Mesendoderm (in vitro differentiated cells): Measurements from ENCODE around the gene KLHL26.

ENCODE experiments used
- DNase-seq: peaks from one replicate; pipeline ENCODE4 v3.0.0; 2013
- H2AK5ac ChIP-seq: 2 replicates; pipeline ENCODE4 v1.6.1; 2013; ENCODE audit warnings: low read length, inconsistent platforms
- H2BK120ac ChIP-seq: 2 replicates; pipeline ENCODE4 v1.6.1; 2013; ENCODE audit warnings: low read depth, mild to moderate bottlenecking, low read length, moderate library complexity, mixed read lengths
- H2BK15ac ChIP-seq: replicated peaks from 2 replicates; pipeline ENCODE4 v1.6.1; 2013; ENCODE audit warnings: low read depth, mild to moderate bottlenecking, moderate library complexity
- H2BK5ac ChIP-seq: 2 replicates; pipeline ENCODE4 v1.6.1; 2013; ENCODE audit warnings: low read length, inconsistent platforms
- H3K18ac ChIP-seq: 2 replicates; pipeline ENCODE4 v1.6.1; 2013; ENCODE audit warnings: mild to moderate bottlenecking, low read length, mixed read lengths
- H3K23ac ChIP-seq: one replicate; pipeline ENCODE4 v1.6.1; 2013; ENCODE audit warnings: low read length
- H3K27ac ChIP-seq: 2 replicates; pipeline ENCODE4 v1.5.1; 2013; ENCODE audit warnings: low read depth, mild to moderate bottlenecking, inconsistent platforms, low read length, moderate library complexity
- H3K27me3 ChIP-seq: 2 replicates; pipeline ENCODE4 v1.6.1; 2013; ENCODE audit warnings: low read length, control low read depth, mild to moderate bottlenecking, inconsistent platforms; ENCODE audit not compliant: insufficient read depth, poor library complexity
- H3K36me3 ChIP-seq: 2 replicates; pipeline ENCODE4 v1.6.1; 2013; ENCODE audit warnings: low read length, inconsistent platforms; ENCODE audit not compliant: control insufficient read depth, insufficient read depth
- H3K4ac ChIP-seq: one replicate; pipeline ENCODE4 v1.6.1; 2013; ENCODE audit warnings: low read depth, mild to moderate bottlenecking, low read length, moderate library complexity
- H3K4me1 ChIP-seq: 2 replicates; pipeline ENCODE4 v1.6.1; 2013; ENCODE audit warnings: low read depth, low read length, inconsistent platforms; ENCODE audit not compliant: control insufficient read depth
- H3K4me2 ChIP-seq: 2 replicates; pipeline ENCODE4 v1.6.1; 2013; ENCODE audit warnings: low read length
- H3K4me3 ChIP-seq: 2 replicates; pipeline ENCODE4 v1.5.1; 2013; ENCODE audit warnings: mild to moderate bottlenecking, low read length
- H3K56ac ChIP-seq: one replicate; pipeline ENCODE4 v1.6.1; 2013; ENCODE audit warnings: low read length
- H3K79me1 ChIP-seq: 2 replicates; pipeline ENCODE4 v1.6.1; 2013; ENCODE audit warnings: low read length, inconsistent platforms
- H3K79me2 ChIP-seq: 2 replicates; pipeline ENCODE4 v1.6.1; 2013; ENCODE audit warnings: mild to moderate bottlenecking, low read length; ENCODE audit not compliant: control insufficient read depth, insufficient read depth
- H3K9ac ChIP-seq: 2 replicates; pipeline ENCODE4 v1.6.1; 2013; ENCODE audit warnings: low read length, inconsistent platforms
- H4K5ac ChIP-seq: one replicate; pipeline ENCODE4 v1.6.1; 2013; ENCODE audit warnings: low read length
- H4K8ac ChIP-seq: one replicate; pipeline ENCODE4 v1.6.1; 2013; ENCODE audit warnings: low read depth, mild to moderate bottlenecking, control low read depth, low read length, moderate library complexity
- WGBS: extraction: QIAGEN DNeasy Blood & Tissue Kit; methylation state at CpG from one replicate; pipeline ENCODE4 v1.1.7; 2013; ENCODE audit warnings: low lambda C conversion rate, missing lambda C conversion rate; ENCODE audit not compliant: insufficient coverage; ENCODE audit errors: extremely low coverage; 5-methylcytosine and 5-hydroxymethylcytosine counted together

Gene KLHL26

DNA sequence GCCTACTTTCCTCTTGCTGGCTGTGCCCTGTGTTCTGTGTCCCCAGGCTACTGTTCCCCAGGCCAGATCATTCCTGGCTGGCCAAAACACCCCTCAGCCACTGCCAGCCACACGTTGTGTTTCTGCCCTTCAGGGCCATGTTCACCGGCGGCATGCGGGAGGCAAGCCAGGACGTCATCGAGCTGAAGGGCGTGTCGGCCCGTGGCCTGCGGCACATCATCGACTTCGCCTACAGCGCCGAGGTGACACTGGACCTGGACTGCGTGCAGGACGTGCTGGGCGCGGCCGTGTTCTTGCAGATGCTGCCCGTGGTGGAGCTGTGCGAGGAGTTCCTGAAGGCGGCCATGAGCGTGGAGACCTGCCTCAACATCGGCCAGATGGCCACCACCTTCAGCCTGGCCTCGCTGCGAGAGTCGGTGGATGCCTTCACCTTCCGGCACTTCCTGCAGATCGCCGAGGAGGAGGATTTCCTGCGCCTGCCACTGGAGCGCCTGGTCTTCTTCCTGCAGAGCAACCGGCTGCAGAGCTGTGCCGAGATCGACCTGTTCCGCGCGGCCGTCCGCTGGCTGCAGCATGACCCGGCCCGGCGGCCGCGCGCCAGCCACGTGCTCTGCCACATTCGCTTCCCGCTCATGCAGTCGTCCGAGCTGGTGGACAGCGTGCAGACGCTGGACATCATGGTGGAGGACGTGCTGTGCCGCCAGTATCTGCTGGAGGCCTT is 30.9 kb downstream of the KLHL26 start:
- Histone ChIP-seq H2BK120ac (no peak overlapping the region), H3K27me3 (no peaks in the 10 kb centered on the region), H2BK15ac (no peak overlapping the region), H3K23ac (no peak overlapping the region), H2AK5ac (no peak overlapping the region), H3K56ac (no peak overlapping the region), H3K4me2 (no peak overlapping the region), H3K9ac (no peak overlapping the region), H4K8ac (no peak overlapping the region), H3K36me3 (no peaks in the 10 kb centered on the region), H3K4me1 (no peaks in the 10 kb centered on the region), H3K18ac (no peak overlapping the region), H3K4me3 (no peak overlapping the region), H3K27ac (no peak overlapping the region), H3K79me2 (no peaks in the 10 kb centered on the region), H3K4ac (no peak overlapping the region), H3K79me1 (no peaks in the 10 kb centered on the region), H2BK5ac (no peak overlapping the region), H4K5ac (no peak overlapping the region)
- WGBS: no CpG with 5 or more reads among the region's 55 CpGs
- no peak for DNase-seq

DNA sequence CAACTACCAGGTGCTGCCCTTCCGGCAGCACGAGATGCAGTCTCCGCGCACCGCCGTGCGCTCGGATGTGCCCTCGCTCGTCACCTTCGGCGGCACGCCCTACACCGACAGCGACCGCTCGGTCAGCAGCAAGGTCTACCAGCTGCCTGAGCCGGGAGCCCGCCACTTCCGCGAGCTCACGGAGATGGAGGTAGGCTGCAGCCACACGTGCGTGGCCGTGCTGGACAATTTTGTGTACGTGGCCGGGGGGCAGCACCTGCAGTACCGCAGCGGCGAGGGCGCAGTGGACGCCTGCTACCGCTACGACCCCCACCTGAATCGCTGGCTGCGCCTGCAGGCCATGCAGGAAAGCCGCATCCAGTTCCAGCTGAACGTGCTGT is 31.4 kb downstream of the KLHL26 start:
- Histone ChIP-seq H3K56ac (no peak overlapping the region), H2AK5ac (no peak overlapping the region), H3K79me2 (no peaks in the 10 kb centered on the region), H4K5ac (no peak overlapping the region), H2BK120ac (no peak overlapping the region), H3K9ac (no peak overlapping the region), H3K18ac (no peak overlapping the region), H3K4me3 (no peak overlapping the region), H3K36me3 (no peaks in the 10 kb centered on the region), H3K4me1 (no peaks in the 10 kb centered on the region), H2BK15ac (no peak overlapping the region), H4K8ac (no peak overlapping the region), H3K27me3 (no peaks in the 10 kb centered on the region), H3K4me2 (no peak overlapping the region), H3K23ac (no peak overlapping the region), H3K27ac (no peak overlapping the region), H3K4ac (no peak overlapping the region), H3K79me1 (no peaks in the 10 kb centered on the region), H2BK5ac (no peak overlapping the region)
- WGBS: no CpG with 5 or more reads among the region's 38 CpGs
- no peak for DNase-seq

DNA sequence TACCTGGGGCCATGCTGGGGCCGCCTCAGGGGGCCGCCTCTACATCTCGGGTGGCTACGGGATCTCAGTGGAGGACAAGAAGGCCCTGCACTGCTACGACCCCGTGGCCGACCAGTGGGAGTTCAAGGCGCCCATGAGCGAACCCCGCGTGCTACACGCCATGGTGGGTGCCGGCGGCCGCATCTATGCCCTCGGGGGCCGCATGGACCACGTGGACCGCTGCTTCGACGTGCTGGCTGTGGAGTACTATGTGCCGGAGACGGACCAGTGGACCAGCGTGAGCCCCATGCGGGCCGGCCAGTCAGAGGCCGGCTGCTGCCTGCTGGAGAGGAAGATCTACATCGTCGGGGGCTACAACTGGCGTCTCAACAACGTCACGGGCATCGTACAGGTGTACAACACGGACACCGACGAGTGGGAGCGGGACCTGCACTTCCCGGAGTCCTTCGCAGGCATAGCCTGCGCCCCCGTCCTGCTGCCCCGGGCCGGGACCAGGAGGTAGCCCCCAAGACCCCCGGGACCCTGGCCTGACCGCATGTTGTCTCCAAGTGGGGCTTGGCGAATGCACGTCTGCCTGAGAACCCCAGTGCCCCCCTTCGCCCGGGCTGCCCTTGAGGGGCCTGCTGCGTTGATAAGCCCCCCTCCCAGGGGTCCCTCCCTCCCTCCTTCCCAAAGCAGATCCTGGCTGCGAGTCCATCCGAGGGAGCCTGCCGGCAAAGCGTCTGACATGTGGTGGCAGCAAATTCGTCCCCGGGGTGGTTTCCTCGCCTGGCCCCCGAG is 32.1 kb downstream of the KLHL26 start:
- Histone ChIP-seq H3K4ac (no peak overlapping the region), H3K9ac (no peak overlapping the region), H3K79me1 (no peaks in the 10 kb centered on the region), H3K23ac (no peak overlapping the region), H2BK120ac (no peak overlapping the region), H3K56ac (no peak overlapping the region), H3K18ac (no peak overlapping the region), H3K36me3 (no peaks in the 10 kb centered on the region), H4K5ac (no peak overlapping the region), H3K4me3 (no peak overlapping the region), H3K4me1 (no peaks in the 10 kb centered on the region), H4K8ac (no peak overlapping the region), H3K4me2 (no peak overlapping the region), H2BK15ac (no peak overlapping the region), H3K27me3 (no peaks in the 10 kb centered on the region), H3K27ac (no peak overlapping the region), H2BK5ac (no peak overlapping the region), H2AK5ac (no peak overlapping the region), H3K79me2 (no peaks in the 10 kb centered on the region)
- no CpG with 5 or more reads among the region's 58 CpGs for WGBS
- DNase-seq: no peak

DNA sequence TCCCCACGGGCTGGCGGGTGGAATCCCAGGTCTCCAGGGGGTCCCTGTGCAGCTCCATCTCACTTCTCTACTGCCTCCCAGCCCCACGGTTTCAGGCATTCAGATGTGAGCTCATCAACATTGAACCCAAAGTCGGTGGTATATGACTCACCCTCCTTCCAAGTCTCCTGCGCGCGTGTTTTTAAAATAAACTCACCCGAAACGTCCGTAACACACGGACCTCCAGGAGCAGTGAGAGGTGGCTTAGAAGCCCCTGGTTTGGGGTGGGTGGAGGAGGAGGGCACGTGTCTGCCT is 32.6 kb downstream of the KLHL26 start:
- H3K23ac ChIP-seq: no peak overlapping the region
- H3K4me1 ChIP-seq: no peaks in the 10 kb centered on the region
- H3K18ac ChIP-seq: no peak overlapping the region
- H3K9ac ChIP-seq: no peak overlapping the region
- H3K4me3 ChIP-seq: no peak overlapping the region
- H4K8ac ChIP-seq: no peak overlapping the region
- no peak overlapping the region for H3K27ac ChIP-seq
- no peaks in the 10 kb centered on the region for H3K27me3 ChIP-seq
- no peak overlapping the region for H2AK5ac ChIP-seq
- H2BK5ac ChIP-seq: no peak overlapping the region
- no peak overlapping the region for H3K56ac ChIP-seq
- H2BK15ac ChIP-seq: no peak overlapping the region
- no peak overlapping the region for H3K4ac ChIP-seq
- H3K4me2 ChIP-seq: no peak overlapping the region
- H3K79me2 ChIP-seq: no peaks in the 10 kb centered on the region
- H2BK120ac ChIP-seq: no peak overlapping the region
- DNase-seq: no peak
- H3K36me3 ChIP-seq: no peaks in the 10 kb centered on the region
- no peaks in the 10 kb centered on the region for H3K79me1 ChIP-seq
- no peak overlapping the region for H4K5ac ChIP-seq
- WGBS: no CpG with 5 or more reads among the region's 12 CpGs

DNA sequence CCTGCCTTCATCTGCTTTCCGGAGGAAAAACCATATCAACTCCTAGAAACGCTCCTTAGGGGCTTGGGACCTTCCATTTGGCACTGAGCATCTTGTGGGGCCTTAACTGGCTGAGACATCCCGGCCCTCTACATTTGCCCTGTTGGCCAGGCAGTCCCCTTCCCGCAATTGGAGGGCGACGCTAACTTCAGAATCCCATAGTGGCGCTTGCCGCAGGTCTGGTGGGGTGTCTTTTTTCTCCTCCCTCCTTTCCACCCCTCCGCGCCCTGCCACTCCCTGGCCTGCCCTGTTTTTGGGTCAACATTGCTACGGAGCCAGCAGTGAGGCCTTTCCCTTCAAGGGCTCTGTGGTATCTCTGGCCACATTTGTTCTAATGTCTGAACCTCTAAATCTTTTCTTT is 33.1 kb downstream of the KLHL26 start:
- H3K4me2 ChIP-seq: no peak overlapping the region
- H3K4ac ChIP-seq: no peak overlapping the region
- H2AK5ac ChIP-seq: no peak overlapping the region
- H4K8ac ChIP-seq: no peak overlapping the region
- WGBS: no CpG with 5 or more reads among the region's 11 CpGs
- no peaks in the 10 kb centered on the region for H3K79me2 ChIP-seq
- H3K36me3 ChIP-seq: no peaks in the 10 kb centered on the region
- H3K9ac ChIP-seq: no peak overlapping the region
- H3K4me3 ChIP-seq: no peak overlapping the region
- no peak overlapping the region for H3K56ac ChIP-seq
- no peak for DNase-seq
- H3K79me1 ChIP-seq: no peaks in the 10 kb centered on the region
- no peak overlapping the region for H3K27ac ChIP-seq
- no peaks in the 10 kb centered on the region for H3K4me1 ChIP-seq
- H2BK120ac ChIP-seq: no peak overlapping the region
- no peak overlapping the region for H2BK5ac ChIP-seq
- H3K27me3 ChIP-seq: no peaks in the 10 kb centered on the region
- H3K23ac ChIP-seq: no peak overlapping the region
- no peak overlapping the region for H2BK15ac ChIP-seq
- no peak overlapping the region for H3K18ac ChIP-seq
- no peak overlapping the region for H4K5ac ChIP-seq

DNA sequence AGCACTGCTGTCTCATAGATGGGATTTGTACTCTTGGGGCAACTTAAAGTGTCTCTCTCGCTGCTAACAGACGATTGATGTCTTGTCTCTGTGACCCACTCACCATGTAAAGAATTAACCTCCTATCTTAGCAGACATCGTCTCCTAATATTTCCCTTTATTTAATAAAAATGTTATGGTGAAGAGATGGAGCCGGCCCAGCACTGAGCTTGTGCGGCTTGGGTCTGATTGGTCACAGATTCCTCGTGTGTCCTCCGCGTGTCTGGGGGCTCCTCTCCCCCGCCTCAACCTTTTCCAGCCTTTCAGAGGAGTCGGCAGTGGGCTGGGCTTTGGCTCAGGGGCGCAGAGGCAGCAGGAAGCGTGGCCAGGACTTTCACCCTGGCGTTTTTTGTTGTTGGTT is 33.5 kb downstream of the KLHL26 start:
- no peak overlapping the region for H3K4me2 ChIP-seq
- H3K79me1 ChIP-seq: no peaks in the 10 kb centered on the region
- no peak overlapping the region for H3K56ac ChIP-seq
- no peak overlapping the region for H3K18ac ChIP-seq
- no peak overlapping the region for H2BK120ac ChIP-seq
- H2AK5ac ChIP-seq: no peak overlapping the region
- no peaks in the 10 kb centered on the region for H3K4me1 ChIP-seq
- DNase-seq: no peak
- H3K4me3 ChIP-seq: no peak overlapping the region
- no CpG with 5 or more reads among the region's 13 CpGs for WGBS
- no peak overlapping the region for H3K23ac ChIP-seq
- H3K79me2 ChIP-seq: no peaks in the 10 kb centered on the region
- no peaks in the 10 kb centered on the region for H3K36me3 ChIP-seq
- no peak overlapping the region for H3K27ac ChIP-seq
- H2BK5ac ChIP-seq: no peak overlapping the region
- no peak overlapping the region for H3K9ac ChIP-seq
- no peak overlapping the region for H2BK15ac ChIP-seq
- H4K5ac ChIP-seq: no peak overlapping the region
- H3K4ac ChIP-seq: no peak overlapping the region
- no peak overlapping the region for H4K8ac ChIP-seq
- H3K27me3 ChIP-seq: no peaks in the 10 kb centered on the region
